ENCODE data around the gene ARSJ.

GRCh38 chr4:113955411-113955810 is 24.0 kb downstream of the ARSJ start:
- TF ChIP-seq, protein P1, sequence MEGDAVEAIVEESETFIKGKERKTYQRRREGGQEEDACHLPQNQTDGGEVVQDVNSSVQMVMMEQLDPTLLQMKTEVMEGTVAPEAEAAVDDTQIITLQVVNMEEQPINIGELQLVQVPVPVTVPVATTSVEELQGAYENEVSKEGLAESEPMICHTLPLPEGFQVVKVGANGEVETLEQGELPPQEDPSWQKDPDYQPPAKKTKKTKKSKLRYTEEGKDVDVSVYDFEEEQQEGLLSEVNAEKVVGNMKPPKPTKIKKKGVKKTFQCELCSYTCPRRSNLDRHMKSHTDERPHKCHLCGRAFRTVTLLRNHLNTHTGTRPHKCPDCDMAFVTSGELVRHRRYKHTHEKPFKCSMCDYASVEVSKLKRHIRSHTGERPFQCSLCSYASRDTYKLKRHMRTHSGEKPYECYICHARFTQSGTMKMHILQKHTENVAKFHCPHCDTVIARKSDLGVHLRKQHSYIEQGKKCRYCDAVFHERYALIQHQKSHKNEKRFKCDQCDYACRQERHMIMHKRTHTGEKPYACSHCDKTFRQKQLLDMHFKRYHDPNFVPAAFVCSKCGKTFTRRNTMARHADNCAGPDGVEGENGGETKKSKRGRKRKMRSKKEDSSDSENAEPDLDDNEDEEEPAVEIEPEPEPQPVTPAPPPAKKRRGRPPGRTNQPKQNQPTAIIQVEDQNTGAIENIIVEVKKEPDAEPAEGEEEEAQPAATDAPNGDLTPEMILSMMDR (IDR thresholded peaks at IDR 0.05) = no peak
- no peak for TF ChIP-seq POLR2A (IDR thresholded peaks at IDR 0.05)

All from right lobe of liver (tissue), 4 donors.